Endothelial cell of umbilical vein (primary cell): ENCODE results near the gene KAZN.

Experiments used
- EZH2 ChIP-seq: IDR thresholded peaks from 2 replicates; pipeline ENCODE4 v1.6.1; 2012; ENCODE audit warnings: borderline replicate concordance, low read depth, mild to moderate bottlenecking, moderate library complexity, low read length, inconsistent platforms; ENCODE audit not compliant: severe bottlenecking
- FOS ChIP-seq: IDR thresholded peaks from 2 replicates; pipeline ENCODE4 v1.6.1; 2011; ENCODE audit warnings: mild to moderate bottlenecking, low read length, moderate library complexity, borderline replicate concordance; ENCODE audit not compliant: insufficient read depth
- MYC ChIP-seq: IDR thresholded peaks from one replicate; pipeline ENCODE4 v1.6.1; 2011; ENCODE audit warnings: mild to moderate bottlenecking, low read depth, low read length
- POLR2A ChIP-seq: IDR thresholded peaks from 2 replicates; pipeline ENCODE4 v1.6.1; 2012; ENCODE audit warnings: low read depth, mild to moderate bottlenecking, control low read depth, low read length
- POLR2AphosphoS5 ChIP-seq: IDR thresholded peaks from 2 replicates; pipeline ENCODE4 v1.6.1; 2012; ENCODE audit warnings: low read depth, mild to moderate bottlenecking, control low read depth, low read length, moderate library complexity; ENCODE audit not compliant: insufficient read depth
- TF ChIP-seq, protein P1 (sequence below), 2 donors: IDR thresholded peaks; 1 replicate in 1 of 2; 2 replicates in 1 of 2; pipeline ENCODE4 v1.5.1; 2011; ENCODE audit warnings: low read length in 2 of 2, mild to moderate bottlenecking in 2 of 2, moderate library complexity in 2 of 2, control low read depth in 1 of 2, inconsistent platforms in 1 of 2, low read depth in 1 of 2; ENCODE audit not compliant: insufficient read depth in 1 of 2; ENCODE audit errors: extremely low read depth in 1 of 2
- TF ChIP-seq, protein P2 (sequence below): IDR thresholded peaks from 2 replicates; pipeline ENCODE4 v1.6.1; 2011; ENCODE audit not compliant: insufficient read depth, insufficient read length

DNA sequence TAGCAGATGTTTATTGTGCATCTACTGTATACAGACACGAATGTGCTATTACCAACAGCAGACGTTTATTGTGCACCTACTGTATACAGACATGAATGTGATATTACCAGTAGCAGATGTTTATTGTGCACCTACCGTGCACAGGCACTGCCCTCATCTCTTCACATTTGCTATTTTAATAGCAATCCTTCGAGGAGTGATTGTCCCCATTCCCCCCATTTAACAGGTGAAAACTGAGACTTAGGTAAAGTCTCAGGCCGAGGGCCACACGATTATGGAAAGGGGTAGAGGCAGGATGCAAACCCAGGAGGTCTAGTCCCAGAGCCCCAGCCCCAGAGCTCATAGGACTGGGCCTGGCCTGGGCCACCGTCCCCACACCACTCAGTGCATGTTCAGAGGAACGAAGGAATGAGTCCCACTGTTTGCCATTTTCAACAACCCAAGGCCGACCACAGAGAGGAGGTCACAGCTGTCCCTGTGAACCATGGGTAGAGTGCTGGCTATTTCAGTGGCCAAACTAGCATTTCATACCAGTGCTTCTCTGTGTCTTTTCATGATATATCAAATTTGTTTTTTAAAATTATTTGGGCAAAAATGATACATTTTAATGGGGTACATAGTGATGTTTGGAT is 440.6 kb downstream of the KAZN start:
- TF ChIP-seq, protein P1, sequence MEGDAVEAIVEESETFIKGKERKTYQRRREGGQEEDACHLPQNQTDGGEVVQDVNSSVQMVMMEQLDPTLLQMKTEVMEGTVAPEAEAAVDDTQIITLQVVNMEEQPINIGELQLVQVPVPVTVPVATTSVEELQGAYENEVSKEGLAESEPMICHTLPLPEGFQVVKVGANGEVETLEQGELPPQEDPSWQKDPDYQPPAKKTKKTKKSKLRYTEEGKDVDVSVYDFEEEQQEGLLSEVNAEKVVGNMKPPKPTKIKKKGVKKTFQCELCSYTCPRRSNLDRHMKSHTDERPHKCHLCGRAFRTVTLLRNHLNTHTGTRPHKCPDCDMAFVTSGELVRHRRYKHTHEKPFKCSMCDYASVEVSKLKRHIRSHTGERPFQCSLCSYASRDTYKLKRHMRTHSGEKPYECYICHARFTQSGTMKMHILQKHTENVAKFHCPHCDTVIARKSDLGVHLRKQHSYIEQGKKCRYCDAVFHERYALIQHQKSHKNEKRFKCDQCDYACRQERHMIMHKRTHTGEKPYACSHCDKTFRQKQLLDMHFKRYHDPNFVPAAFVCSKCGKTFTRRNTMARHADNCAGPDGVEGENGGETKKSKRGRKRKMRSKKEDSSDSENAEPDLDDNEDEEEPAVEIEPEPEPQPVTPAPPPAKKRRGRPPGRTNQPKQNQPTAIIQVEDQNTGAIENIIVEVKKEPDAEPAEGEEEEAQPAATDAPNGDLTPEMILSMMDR (IDR thresholded peaks at IDR 0.05; ENCODE audit: extremely low read depth in 1 of 2, insufficient read depth in 1 of 2, low read depth in 1 of 2, low read length in 2 of 2), result no peak
- TF ChIP-seq POLR2A (no peak), POLR2AphosphoS5 (no peak), EZH2 (no peak), MYC (no peak), FOS (no peak)
- TF ChIP-seq, protein P2, sequence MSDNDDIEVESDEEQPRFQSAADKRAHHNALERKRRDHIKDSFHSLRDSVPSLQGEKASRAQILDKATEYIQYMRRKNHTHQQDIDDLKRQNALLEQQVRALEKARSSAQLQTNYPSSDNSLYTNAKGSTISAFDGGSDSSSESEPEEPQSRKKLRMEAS, result no peak
